OCI-LY7 (cell line): ENCODE results near the gene SLC25A44. TPM values are rescaled to one million over a fixed set of nuclear protein-coding genes. Genes with fewer than 3 reads are reported as not detected.

Source experiments
- BruUV-seq: library from RNA; stranded (reverse); fragments of 400-500 nt; replicated peaks from 2 replicates; lab custom pipeline; 2021; lab: Mats Ljungman, UMichigan
- CTCF ChIA-PET: fragments of 300-600 bp; sonication (Branson Sonifier 250); formaldehyde crosslinking; loops from one replicate; lab custom pipeline; 2022; ENCODE audit warnings: antibody characterized with exemption; ENCODE audit not compliant: unreplicated experiment; lab: Charles Lee
- POLR2A ChIA-PET: fragments of 300-600 bp; sonication (Branson Sonifier 250); formaldehyde crosslinking; loops from one replicate; lab custom pipeline; 2022; ENCODE audit warnings: antibody characterized with exemption; lab: Charles Lee
- DNase-seq: peaks from one replicate; pipeline ENCODE4 v3.0.0-alpha.2; 2015; ENCODE audit warnings: low spot score
- H2AFZ ChIP-seq: fragments of 200-600 bp; sonication (generic), shearing (Covaris generic); 2 replicates; pipeline ENCODE4 v1.6.1; 2014; ENCODE audit warnings: mild to moderate bottlenecking, antibody characterized with exemption, low read length, moderate library complexity
- H3K27ac ChIP-seq: fragments of 200-600 bp; sonication (generic); 2 replicates; pipeline ENCODE4 v1.5.1; 2014; ENCODE audit warnings: mixed run types, low read depth, mild to moderate bottlenecking, moderate library complexity, low read length, inconsistent platforms; ENCODE audit not compliant: poor library complexity, severe bottlenecking
- H3K36me3 ChIP-seq: fragments of 200-600 bp; sonication (generic); 2 replicates; pipeline ENCODE4 v1.6.1; 2014; ENCODE audit warnings: mild to moderate bottlenecking, antibody characterized with exemption, low read length, moderate library complexity, mixed read lengths; ENCODE audit not compliant: insufficient read depth
- H3K4me1 ChIP-seq: fragments of 200-600 bp; sonication (generic); 2 replicates; pipeline ENCODE4 v1.5.1; 2014; ENCODE audit warnings: mild to moderate bottlenecking, low read length; ENCODE audit not compliant: insufficient read depth, poor library complexity, severe bottlenecking
- H3K4me2 ChIP-seq: fragments of 200-600 bp; sonication (generic); 2 replicates; pipeline ENCODE4 v1.6.1; 2014; ENCODE audit warnings: mild to moderate bottlenecking, low read length
- H3K4me3 ChIP-seq: fragments of 200-600 bp; sonication (generic); 2 replicates; pipeline ENCODE4 v1.5.1; 2014; ENCODE audit warnings: mild to moderate bottlenecking, low read depth, low read length; ENCODE audit not compliant: poor library complexity, severe bottlenecking
- H3K79me2 ChIP-seq: fragments of 200-600 bp; sonication (generic); 2 replicates; pipeline ENCODE4 v1.6.1; 2016; ENCODE audit warnings: low read depth, mild to moderate bottlenecking, low read length, moderate library complexity, mixed read lengths; ENCODE audit not compliant: insufficient read depth
- H3K9me2 ChIP-seq: fragments of 200-600 bp; sonication (generic); 2 replicates; pipeline ENCODE4 v1.6.1; 2016; ENCODE audit warnings: mild to moderate bottlenecking, low read length, mixed read lengths; ENCODE audit not compliant: insufficient read depth
- H3K9me3 ChIP-seq: fragments of 200-600 bp; sonication (generic); 2 replicates; pipeline ENCODE4 v1.6.1; 2014; ENCODE audit warnings: mild to moderate bottlenecking, mixed run types, low read length, mixed read lengths
- H4K20me1 ChIP-seq: fragments of 200-600 bp; sonication (generic); 2 replicates; pipeline ENCODE4 v1.6.1; 2014; ENCODE audit warnings: mild to moderate bottlenecking, antibody characterized with exemption, low read length, moderate library complexity, mixed read lengths; ENCODE audit not compliant: insufficient read depth
- EZH2phosphoT487 ChIP-seq: fragments of 200-600 bp; sonication (generic); IDR thresholded peaks from 2 replicates; pipeline ENCODE4 v1.6.1; 2018; ENCODE audit warnings: low read depth, borderline replicate concordance, mild to moderate bottlenecking, mixed run types, antibody characterized with exemption, low read length, moderate library complexity, mixed read lengths
- intact Hi-C: fragments of 100-400 bp; cut with micrococcal nuclease; formaldehyde crosslinking; loops from one replicate; pipeline ENCODE4 v1.10.0; 2022; ENCODE audit not compliant: unreplicated experiment
- total RNA-seq, 2 experiments: library from RNA; depleted of rRNA in 1 of 2; stranded (reverse); fragments of >200 nt in 1 of 2; shearing (Covaris generic) in 1 of 2; gene quantifications; 2 replicates each; pipeline ENCODE4 v1.2.3, GENCODE V29; 2014 to 2022
- TF ChIP-seq, protein P1 (sequence below): fragments of 200-600 bp; sonication (generic); conservative IDR thresholded peaks from 2 replicates; pipeline ENCODE4 v1.5.1; 2014; ENCODE audit warnings: mild to moderate bottlenecking, antibody characterized with exemption, low read length, moderate library complexity, mixed read lengths

Gene SLC25A44
- total RNA-seq, 2 experiments from 2014 or later: 11.0 to 22.5 TPM

DNA sequence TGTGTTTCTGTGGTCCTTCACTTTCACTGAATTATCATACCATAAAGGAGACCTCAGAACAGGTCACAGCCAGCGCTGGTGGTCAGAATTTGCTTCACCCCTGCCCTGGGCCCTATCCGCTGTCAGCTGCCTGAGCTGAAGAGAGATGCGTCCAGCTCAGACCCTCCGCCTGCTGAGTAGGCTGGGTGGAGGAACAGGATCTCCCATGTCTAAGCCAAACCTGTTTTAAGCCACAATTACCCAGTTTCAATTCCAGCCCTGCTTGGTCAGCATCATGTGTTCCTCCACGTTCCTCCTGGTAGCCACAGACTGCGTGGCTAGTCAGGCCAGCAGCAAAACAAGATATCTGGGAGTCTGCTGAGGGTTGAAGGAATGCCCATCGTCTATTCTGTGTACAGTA is 34.6 kb downstream of the SLC25A44 start:
- Histone ChIP-seq H3K36me3 (peaks cover 25% of the 10 kb centered on the region), H3K4me1 (peaks cover 15% of the 10 kb centered on the region), H3K4me3 (no peak overlapping the region), H3K79me2 (no peaks in the 10 kb centered on the region), H4K20me1 (no peaks in the 10 kb centered on the region), H2AFZ (no peak overlapping the region), H3K9me2 (no peaks in the 10 kb centered on the region), H3K27ac (no peak overlapping the region), H3K4me2 (no peak overlapping the region), H3K9me3 (no peaks in the 10 kb centered on the region)
- intact Hi-C loops: loop anchor here (5.0 kb wide), 1 partner anchor 136 kb away; no protein-coding TSS in a partner anchor
- TF ChIP-seq EZH2phosphoT487: no peak
- TF ChIP-seq, protein P1, sequence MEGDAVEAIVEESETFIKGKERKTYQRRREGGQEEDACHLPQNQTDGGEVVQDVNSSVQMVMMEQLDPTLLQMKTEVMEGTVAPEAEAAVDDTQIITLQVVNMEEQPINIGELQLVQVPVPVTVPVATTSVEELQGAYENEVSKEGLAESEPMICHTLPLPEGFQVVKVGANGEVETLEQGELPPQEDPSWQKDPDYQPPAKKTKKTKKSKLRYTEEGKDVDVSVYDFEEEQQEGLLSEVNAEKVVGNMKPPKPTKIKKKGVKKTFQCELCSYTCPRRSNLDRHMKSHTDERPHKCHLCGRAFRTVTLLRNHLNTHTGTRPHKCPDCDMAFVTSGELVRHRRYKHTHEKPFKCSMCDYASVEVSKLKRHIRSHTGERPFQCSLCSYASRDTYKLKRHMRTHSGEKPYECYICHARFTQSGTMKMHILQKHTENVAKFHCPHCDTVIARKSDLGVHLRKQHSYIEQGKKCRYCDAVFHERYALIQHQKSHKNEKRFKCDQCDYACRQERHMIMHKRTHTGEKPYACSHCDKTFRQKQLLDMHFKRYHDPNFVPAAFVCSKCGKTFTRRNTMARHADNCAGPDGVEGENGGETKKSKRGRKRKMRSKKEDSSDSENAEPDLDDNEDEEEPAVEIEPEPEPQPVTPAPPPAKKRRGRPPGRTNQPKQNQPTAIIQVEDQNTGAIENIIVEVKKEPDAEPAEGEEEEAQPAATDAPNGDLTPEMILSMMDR: no peak
- no peak for DNase-seq
- CTCF ChIA-PET: no interaction called here
- BruUV-seq: no TSS peak
- POLR2A ChIA-PET: no interaction called here

DNA sequence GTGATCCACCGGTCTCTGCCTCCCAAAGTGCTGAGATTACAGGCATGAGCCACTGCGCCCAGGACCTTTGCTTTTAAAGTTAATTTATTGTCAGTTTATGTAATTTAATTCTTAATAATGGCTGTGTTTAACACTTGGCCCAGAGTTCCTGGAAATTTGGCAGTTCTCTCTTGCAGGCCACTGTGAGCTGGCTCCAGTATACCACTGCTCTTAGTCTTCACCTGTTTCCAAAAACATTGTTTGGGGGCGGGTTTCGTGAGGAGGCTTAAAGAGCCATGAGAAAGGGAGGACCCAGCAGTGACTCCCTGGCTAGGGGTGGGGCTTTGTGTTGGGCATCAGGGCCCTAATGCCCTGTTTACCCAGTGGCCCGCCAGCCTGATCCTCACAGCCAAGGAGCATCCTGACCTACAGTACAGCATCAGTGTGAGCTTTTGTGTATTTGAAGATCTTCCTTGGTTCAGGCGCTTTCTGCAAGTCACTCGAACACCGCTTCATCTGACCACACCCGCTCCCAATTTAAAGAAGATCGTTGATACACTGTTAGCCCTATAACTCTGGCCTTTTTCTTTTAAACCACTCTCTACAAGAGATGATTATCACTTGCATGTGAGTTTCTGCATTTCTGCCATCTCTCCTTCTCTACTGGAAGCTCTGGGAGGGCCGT is 36.0 kb downstream of the SLC25A44 start:
- Histone ChIP-seq H4K20me1 (no peaks in the 10 kb centered on the region), H3K4me1 (peaks cover 15% of the 10 kb centered on the region), H3K36me3 (peaks cover 26% of the 10 kb centered on the region), H3K4me2 (no peak overlapping the region), H2AFZ (no peak overlapping the region), H3K9me3 (no peaks in the 10 kb centered on the region), H3K79me2 (no peaks in the 10 kb centered on the region), H3K4me3 (no peak overlapping the region), H3K27ac (no peak overlapping the region), H3K9me2 (no peaks in the 10 kb centered on the region)
- ChIA-PET CTCF (no interaction called here), POLR2A (interaction anchor here (0.5 kb wide), 1 partner anchor 87 kb away, joined by 3 read pairs; no protein-coding TSS in a partner anchor)
- no peak for DNase-seq
- TF ChIP-seq EZH2phosphoT487: no peak
- TF ChIP-seq, protein P1: no peak
- intact Hi-C loops: loop anchor here (5.0 kb wide), 1 partner anchor 138 kb away; no protein-coding TSS in a partner anchor
- BruUV-seq: no TSS peak

GRCh38 chr1:156230473-156230837 is 36.6 kb downstream of the SLC25A44 start:
- no peaks in the 10 kb centered on the region for H3K9me3 ChIP-seq
- POLR2A ChIA-PET: interaction anchor here (0.6 kb wide), 1 partner anchor 93 kb away, joined by 3 read pairs; no protein-coding TSS in a partner anchor
- no TSS peak for BruUV-seq
- H3K27ac ChIP-seq: no peak overlapping the region
- no peak overlapping the region for H2AFZ ChIP-seq
- H3K9me2 ChIP-seq: no peaks in the 10 kb centered on the region
- H3K4me2 ChIP-seq: no peak overlapping the region
- TF ChIP-seq, protein P1: no peak
- TF ChIP-seq EZH2phosphoT487: no peak
- intact Hi-C loops: no loop called here
- H3K36me3 ChIP-seq: peaks cover 26% of the 10 kb centered on the region
- CTCF ChIA-PET: no interaction called here
- no peaks in the 10 kb centered on the region for H3K79me2 ChIP-seq
- no peak overlapping the region for H3K4me3 ChIP-seq
- DNase-seq: no peak
- no peaks in the 10 kb centered on the region for H4K20me1 ChIP-seq
- H3K4me1 ChIP-seq: peaks cover 14% of the 10 kb centered on the region
